ENCODE results near the gene GNA12. TPM values are rescaled to one million over a fixed set of nuclear protein-coding genes. Genes with fewer than 3 reads are reported as not detected.

GNA12 gene
- total RNA-seq, 1 experiment from 2014 or later = 11.2 TPM

- DNase-seq (ENCODE audit: low spot score) = no peak
Measured at GRCh38 chr7:2715341-2716231, 128.5 kb downstream of the GNA12 start.

- no peak for DNase-seq (ENCODE audit: low spot score)
Measured at GRCh38 chr7:2714636-2715035, 129.5 kb downstream of the GNA12 start.

GRCh38 chr7:2713978-2714377 is 130.1 kb downstream of the GNA12 start:
- no peak for DNase-seq (ENCODE audit: low spot score)

- no peak for DNase-seq (ENCODE audit: low spot score)
Measured at GRCh38 chr7:2713370-2713769, 130.7 kb downstream of the GNA12 start.

GRCh38 chr7:2711895-2712675 is 132.0 kb downstream of the GNA12 start:
- DNase-seq (ENCODE audit: low spot score) = no peak

GRCh38 chr7:2710901-2711551 is 133.1 kb downstream of the GNA12 start:
- DNase-seq (ENCODE audit: low spot score) = no peak

GRCh38 chr7:2710286-2710655 is 133.8 kb downstream of the GNA12 start:
- no peak for DNase-seq (ENCODE audit: low spot score)

- DNase-seq (ENCODE audit: low spot score) = peak; percentile 86
Measured at GRCh38 chr7:2709553-2710285, 134.4 kb downstream of the GNA12 start.

- no peak for DNase-seq (ENCODE audit: low spot score)
Measured at GRCh38 chr7:2708547-2709310, 135.4 kb downstream of the GNA12 start.

- DNase-seq (ENCODE audit: low spot score) = no peak
Measured at GRCh38 chr7:2708041-2708440, 136.1 kb downstream of the GNA12 start.

- DNase-seq (ENCODE audit: low spot score) = no peak
Measured at GRCh38 chr7:2707481-2707880, 136.6 kb downstream of the GNA12 start.

GRCh38 chr7:2706685-2707126 is 137.4 kb downstream of the GNA12 start:
- DNase-seq (ENCODE audit: low spot score) = no peak

GRCh38 chr7:2705371-2706096 is 138.6 kb downstream of the GNA12 start:
- DNase-seq (ENCODE audit: low spot score) = no peak

- no peak for DNase-seq (ENCODE audit: low spot score)
Measured at GRCh38 chr7:2702594-2702957, 141.5 kb downstream of the GNA12 start.

- DNase-seq (ENCODE audit: low spot score) = no peak
Measured at GRCh38 chr7:2701832-2702593, 142.1 kb downstream of the GNA12 start.

- no peak for DNase-seq (ENCODE audit: low spot score)
Measured at GRCh38 chr7:2701424-2701823, 142.7 kb downstream of the GNA12 start.

- DNase-seq (ENCODE audit: low spot score) = no peak
Measured at GRCh38 chr7:2700141-2700850, 143.8 kb downstream of the GNA12 start.

- DNase-seq (ENCODE audit: low spot score) = no peak
Measured at GRCh38 chr7:2699289-2699620, 144.9 kb downstream of the GNA12 start.

Measured in HT-29 (cell line).